Immature natural killer cell (primary cell): Measurements from ENCODE around the gene MYO1G. TPM values are rescaled to one million over a fixed set of nuclear protein-coding genes. Genes with fewer than 3 reads are reported as not detected.
"Not testable (repeated sequence)": the region's sequence is repeated elsewhere in the genome, so short reads cannot be mapped to it uniquely, and the experiment has no call there.

Experiments used
- DNase-seq, 3 donors: peaks; one replicate each; pipeline ENCODE4 v3.0.0; 2022; ENCODE audit warnings: mixed read lengths in 1 of 3
- H3K27ac Mint-ChIP-seq, 6 donors: one replicate each; pipeline ENCODE4 v1.8.0; 2020; ENCODE audit warnings: mixed read lengths in 6 of 6, mild to moderate bottlenecking in 5 of 6, inconsistent platforms in 4 of 6, moderate library complexity in 3 of 6
- H3K27me3 Mint-ChIP-seq, 3 donors: one replicate each; pipeline ENCODE4 v1.8.0; 2020 to 2021; ENCODE audit warnings: low read depth in 3 of 3, mild to moderate bottlenecking in 3 of 3, mixed read lengths in 3 of 3, moderate library complexity in 3 of 3, inconsistent platforms in 1 of 3
- H3K36me3 Mint-ChIP-seq, 3 donors: one replicate each; pipeline ENCODE4 v1.8.0; 2020; ENCODE audit warnings: mixed read lengths in 3 of 3, inconsistent platforms in 2 of 3, mild to moderate bottlenecking in 2 of 3
- H3K4me1 Mint-ChIP-seq, 2 donors: one replicate each; pipeline ENCODE4 v1.8.0; 2020; ENCODE audit warnings: inconsistent platforms in 2 of 2, mild to moderate bottlenecking in 2 of 2, mixed read lengths in 2 of 2, moderate library complexity in 1 of 2
- H3K4me3 Mint-ChIP-seq, 5 donors: one replicate each; pipeline ENCODE4 v1.8.0; 2020; ENCODE audit warnings: mild to moderate bottlenecking in 5 of 5, mixed read lengths in 5 of 5, inconsistent platforms in 3 of 5, moderate library complexity in 3 of 5
- H3K9me3 Mint-ChIP-seq, 6 donors: one replicate each; pipeline ENCODE4 v1.8.0; 2020; ENCODE audit warnings: mild to moderate bottlenecking in 6 of 6, mixed read lengths in 6 of 6, inconsistent platforms in 4 of 6, moderate library complexity in 3 of 6
- polyA plus RNA-seq, 3 donors: library from polyadenylated mRNA; unstranded; fragments of 300-500 nt; fragmentation: Illumina TruSeq; gene quantifications; one replicate each; pipeline ENCODE4 v1.2.3, GENCODE V29; 2021

MYO1G gene
- polyA plus RNA-seq, 3 donors from 2014 or later = 139 to 261 (median 139) TPM

GRCh38 chr7:44992004-44992795, 13.4 kb upstream of the MYO1G start:
- peaks cover 8 to 14% of the 10 kb centered on the region in 2 donors for H3K4me1 Mint-ChIP-seq
- H3K27ac Mint-ChIP-seq = peak overlapping the region in 1 of 6 donors; percentile 20
- not testable (repeated sequence) for DNase-seq, H3K9me3 Mint-ChIP-seq, H3K36me3 Mint-ChIP-seq, H3K4me3 Mint-ChIP-seq, H3K27me3 Mint-ChIP-seq

DNA sequence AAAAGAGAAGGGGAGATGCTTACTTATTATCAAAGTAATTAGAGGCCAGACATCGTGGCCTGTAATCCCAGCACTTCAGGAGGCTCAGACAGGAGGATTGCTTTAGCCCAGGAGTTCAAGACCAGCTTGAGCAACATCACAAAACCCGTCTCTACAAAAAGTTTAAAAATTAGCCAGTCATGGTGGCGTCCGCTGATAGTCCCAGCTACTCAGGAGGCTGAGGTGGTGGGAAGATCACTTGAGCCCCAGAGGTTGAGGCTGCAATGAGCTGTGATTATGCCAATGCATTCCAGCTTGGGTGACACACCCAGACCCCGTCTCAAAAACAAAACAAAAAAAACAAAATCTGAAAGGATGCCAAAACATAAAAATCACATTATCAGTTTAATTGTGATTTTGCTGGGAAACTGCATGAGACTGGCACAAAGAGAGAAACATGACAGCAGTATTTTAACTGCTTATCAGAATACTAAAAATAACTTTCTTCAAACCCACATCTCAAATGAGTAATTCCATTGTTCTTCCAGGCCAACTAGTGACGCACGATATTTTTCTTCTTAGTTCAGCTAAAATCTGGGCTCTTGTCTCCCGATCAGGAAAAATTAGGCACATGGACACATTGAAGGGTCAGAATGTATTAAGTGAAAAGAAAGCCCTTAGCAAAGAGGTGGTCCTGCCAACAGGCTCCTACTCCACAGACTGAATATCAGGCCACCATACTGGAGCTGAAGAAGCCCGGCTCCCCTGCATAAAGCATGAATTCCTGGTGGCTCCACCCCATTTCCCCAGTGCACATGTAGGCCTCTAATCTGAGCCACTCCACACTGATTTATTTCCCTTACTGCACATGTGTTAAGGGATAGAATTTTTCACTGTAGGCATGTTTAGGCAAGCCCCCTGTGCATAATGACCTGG, 11.6 kb upstream of the MYO1G start:
- peaks cover 0 to 8% (median 7%) of the 10 kb centered on the region in 3 donors for H3K27me3 Mint-ChIP-seq
- peaks cover 7 to 11% (median 8%) of the 10 kb centered on the region in 3 donors for H3K36me3 Mint-ChIP-seq
- peaks cover 23 to 30% of the 10 kb centered on the region in 2 donors for H3K4me1 Mint-ChIP-seq
- no peaks in the 10 kb centered on the region for H3K9me3 Mint-ChIP-seq
- no peak for DNase-seq
- H3K4me3 Mint-ChIP-seq = no peak overlapping the region
- peak overlapping the region in 1 of 6 donors; percentile 40 for H3K27ac Mint-ChIP-seq

DNA sequence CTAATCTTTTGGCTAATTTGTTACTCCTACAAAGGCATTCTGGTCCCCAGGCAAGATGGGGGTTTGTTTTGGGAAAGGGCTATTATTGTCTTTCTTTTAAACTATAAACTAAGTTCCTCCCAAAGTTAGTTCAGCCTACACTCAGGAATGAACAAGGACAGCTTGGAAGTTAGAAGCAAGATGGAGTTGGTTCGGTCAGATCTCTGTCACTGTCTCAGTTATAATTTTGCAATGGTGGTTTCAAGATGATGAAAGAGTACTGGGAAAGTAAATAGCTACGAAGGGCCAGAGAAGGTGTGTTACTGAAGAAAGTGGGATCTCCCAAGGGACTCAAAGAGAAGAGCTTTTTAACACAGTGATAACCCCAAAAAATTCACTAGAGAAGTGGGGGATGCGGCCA, 10.3 kb upstream of the MYO1G start:
- DNase-seq = no peak
- Mint-ChIP-seq H3K4me3 (no peak overlapping the region), H3K36me3 (peaks cover 14 to 22% (median 18%) of the 10 kb centered on the region in 3 donors), H3K9me3 (no peaks in the 10 kb centered on the region), H3K4me1 (peaks cover 30 to 36% of the 10 kb centered on the region in 2 donors), H3K27ac (peak overlapping the region in 2 of 6 donors; percentile 18 to 68), H3K27me3 (peaks cover 0 to 9% (median 8%) of the 10 kb centered on the region in 3 donors)

GRCh38 chr7:44988701-44989100, 9.9 kb upstream of the MYO1G start:
- Mint-ChIP-seq H3K36me3 (peaks cover 18 to 27% (median 18%) of the 10 kb centered on the region in 3 donors), H3K9me3 (no peaks in the 10 kb centered on the region), H3K4me1 (peaks cover 34 to 38% of the 10 kb centered on the region in 2 donors), H3K4me3 (no peak overlapping the region), H3K27me3 (peaks cover 0 to 9% (median 8%) of the 10 kb centered on the region in 3 donors), H3K27ac (peak overlapping the region in 2 of 6 donors; percentile 11 to 45)
- no peak for DNase-seq

- Mint-ChIP-seq H3K4me1 (peaks cover 38 to 41% of the 10 kb centered on the region in 2 donors), H3K4me3 (peak overlapping the region in 2 of 5 donors; percentile 48 to 95), H3K27ac (peak overlapping the region; percentile 99 to 100 (median 99)), H3K36me3 (peaks cover 22 to 30% (median 23%) of the 10 kb centered on the region in 3 donors), H3K27me3 (peaks cover 0 to 9% (median 8%) of the 10 kb centered on the region in 3 donors), H3K9me3 (no peaks in the 10 kb centered on the region)
- DNase-seq = no peak
These were observed 9.2 kb upstream of the MYO1G start for GRCh38 chr7:44987996-44988395.

DNA sequence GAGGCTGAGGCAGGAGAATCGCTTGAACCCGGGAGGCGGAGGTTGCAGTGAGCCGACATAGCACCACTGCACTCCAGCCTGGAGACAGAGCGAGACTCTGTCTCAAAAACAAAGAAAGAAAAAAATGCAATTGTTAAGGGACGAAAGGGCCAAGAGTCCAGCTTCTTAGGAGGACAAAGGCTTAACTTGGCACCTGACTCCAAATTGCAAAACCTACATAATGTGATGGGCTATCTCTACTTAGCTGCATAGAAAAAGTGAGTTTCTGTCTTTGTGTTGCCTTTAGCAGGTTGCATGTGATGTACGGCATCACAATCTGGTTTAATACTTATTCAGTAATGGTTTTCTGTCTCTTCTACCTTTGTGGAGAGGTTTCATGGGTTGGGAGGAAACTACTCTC, 8.6 kb upstream of the MYO1G start:
- peaks cover 38 to 41% of the 10 kb centered on the region in 2 donors for H3K4me1 Mint-ChIP-seq
- no peak for DNase-seq
- no peaks in the 10 kb centered on the region for H3K9me3 Mint-ChIP-seq
- peaks cover 0 to 9% (median 8%) of the 10 kb centered on the region in 3 donors for H3K27me3 Mint-ChIP-seq
- peaks cover 24 to 29% (median 26%) of the 10 kb centered on the region in 3 donors for H3K36me3 Mint-ChIP-seq
- peak overlapping the region; percentile 99 to 100 (median 99) for H3K27ac Mint-ChIP-seq
- peak overlapping the region; percentile 94 to 99 (median 96) for H3K4me3 Mint-ChIP-seq

DNA sequence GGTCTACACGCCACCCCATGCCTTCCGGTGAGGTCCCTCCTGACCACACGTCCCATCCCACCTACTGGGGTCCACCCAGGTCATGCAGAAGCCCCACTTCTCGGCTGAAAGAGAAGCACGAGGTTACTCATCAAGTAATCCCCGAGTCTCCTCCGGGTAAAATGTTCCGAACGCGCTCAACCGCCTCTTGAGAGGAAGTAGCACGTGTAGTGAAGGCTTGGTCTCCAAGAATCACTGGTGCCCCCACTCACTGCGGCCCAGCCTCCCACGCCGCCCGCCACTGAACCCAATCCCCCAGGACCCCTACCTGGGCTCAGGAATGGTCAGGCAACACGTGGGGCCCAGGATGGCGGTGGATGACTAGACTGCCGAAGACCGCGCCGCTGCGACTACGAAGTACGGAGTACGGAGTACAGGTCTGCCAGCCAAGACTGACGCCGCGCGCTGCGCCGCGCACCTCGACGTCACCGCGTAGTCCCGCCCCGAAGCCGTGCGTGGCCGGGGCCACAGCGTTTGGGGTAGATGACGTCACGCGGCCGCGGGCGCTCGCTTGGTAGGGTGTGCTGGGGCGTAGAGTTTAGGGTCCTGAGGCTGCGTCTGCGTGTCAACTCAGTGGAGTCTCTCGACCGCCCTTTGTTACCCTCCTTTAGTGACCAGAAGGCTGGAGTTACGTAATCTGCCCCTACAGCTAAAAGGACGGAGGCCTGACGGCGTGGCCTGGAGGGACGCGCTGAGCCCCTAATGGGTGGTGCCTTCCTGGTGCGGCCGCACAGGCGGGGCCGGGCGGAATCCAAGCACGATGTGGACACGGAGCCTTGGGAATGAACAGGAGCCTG, 7.6 kb upstream of the MYO1G start:
- Mint-ChIP-seq H3K27me3 (peaks cover 0 to 9% (median 8%) of the 10 kb centered on the region in 3 donors), H3K4me3 (peak overlapping the region; percentile 94 to 99 (median 96)), H3K9me3 (no peaks in the 10 kb centered on the region), H3K4me1 (peaks cover 39 to 41% of the 10 kb centered on the region in 2 donors), H3K27ac (peak overlapping the region; percentile 99 to 100 (median 99)), H3K36me3 (peaks cover 25 to 32% (median 27%) of the 10 kb centered on the region in 3 donors)
- peak; percentile 95 to 96 (median 96) for DNase-seq

DNA sequence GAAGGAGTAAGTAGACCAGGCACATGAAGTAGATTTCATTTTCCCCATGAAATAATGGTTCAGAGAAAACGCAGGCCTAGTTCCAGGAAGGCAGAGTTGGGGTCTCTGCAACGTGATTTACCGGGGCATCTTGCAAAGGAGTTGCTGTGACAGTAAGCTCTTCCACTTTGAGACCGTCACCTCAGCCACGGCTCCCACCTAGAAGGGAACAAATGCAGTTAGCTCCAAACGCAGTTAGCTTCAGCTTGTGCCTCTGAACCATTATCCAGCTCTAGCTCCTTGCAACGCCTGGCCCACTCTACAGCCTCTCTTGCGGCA, 7.0 kb upstream of the MYO1G start:
- H3K9me3 Mint-ChIP-seq = no peaks in the 10 kb centered on the region
- peak overlapping the region; percentile 94 to 99 (median 96) for H3K4me3 Mint-ChIP-seq
- H3K4me1 Mint-ChIP-seq = peaks cover 43 to 46% of the 10 kb centered on the region in 2 donors

DNA sequence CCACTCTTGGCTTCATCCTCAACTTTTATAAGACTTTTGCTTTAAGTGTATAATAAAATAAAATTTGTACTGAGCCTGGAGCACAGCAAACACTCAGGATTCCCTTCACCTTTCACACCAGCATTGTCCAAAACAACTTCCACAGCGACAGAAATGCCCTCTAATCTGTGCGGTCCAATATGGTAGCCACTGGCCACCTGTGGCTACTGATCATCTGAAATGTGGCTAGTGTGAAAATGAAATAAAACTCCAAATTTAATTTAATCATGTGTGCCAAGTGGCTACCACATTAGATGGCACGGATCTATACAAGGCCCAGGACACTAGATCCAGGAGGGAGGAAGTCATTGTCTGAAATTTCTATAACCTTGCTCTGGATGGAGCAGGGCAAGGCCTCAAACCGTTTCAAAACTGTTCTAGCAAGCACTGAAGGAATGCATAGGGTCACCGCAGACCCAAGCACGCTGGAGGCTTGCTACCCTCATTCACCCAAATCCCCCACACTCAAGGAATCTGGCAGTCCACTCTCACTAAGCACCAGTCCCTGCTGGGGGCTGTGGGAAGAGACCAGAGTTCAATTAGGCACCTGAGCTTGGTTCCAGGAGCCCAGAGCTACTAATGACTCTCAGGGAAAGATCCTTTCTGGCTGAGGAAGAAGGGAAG, 6.3 kb upstream of the MYO1G start:
- Mint-ChIP-seq H3K9me3 (no peaks in the 10 kb centered on the region), H3K27ac (peak overlapping the region; percentile 99 to 100 (median 99)), H3K36me3 (peaks cover 25 to 32% (median 27%) of the 10 kb centered on the region in 3 donors), H3K27me3 (peaks cover 0 to 9% (median 8%) of the 10 kb centered on the region in 3 donors), H3K4me3 (peak overlapping the region; percentile 94 to 99 (median 96)), H3K4me1 (peaks cover 50 to 53% of the 10 kb centered on the region in 2 donors)
- DNase-seq = no peak

More for the DNA sequence above, 7.0 kb upstream of the MYO1G start:
- Mint-ChIP-seq H3K27me3 (peaks cover 0 to 9% (median 8%) of the 10 kb centered on the region in 3 donors), H3K27ac (peak overlapping the region; percentile 99 to 100 (median 99)), H3K36me3 (peaks cover 25 to 32% (median 27%) of the 10 kb centered on the region in 3 donors)
- no peak for DNase-seq

- no peak for DNase-seq
- Mint-ChIP-seq H3K27me3 (peaks cover 0 to 9% (median 8%) of the 10 kb centered on the region in 3 donors), H3K9me3 (no peaks in the 10 kb centered on the region), H3K4me1 (peaks cover 58 to 60% of the 10 kb centered on the region in 2 donors), H3K27ac (peak overlapping the region; percentile 99 to 100 (median 99)), H3K36me3 (peaks cover 25 to 32% (median 27%) of the 10 kb centered on the region in 3 donors), H3K4me3 (peak overlapping the region; percentile 16 to 99 (median 60))
These were observed 5.6 kb upstream of the MYO1G start for GRCh38 chr7:44984478-44984758.

GRCh38 chr7:44983742-44984477, 5.1 kb upstream of the MYO1G start:
- H3K9me3 Mint-ChIP-seq = no peaks in the 10 kb centered on the region
- H3K27ac Mint-ChIP-seq = peak overlapping the region; percentile 99 to 100 (median 99)
- H3K27me3 Mint-ChIP-seq = peaks cover 3 to 14% (median 11%) of the 10 kb centered on the region in 3 donors
- H3K4me1 Mint-ChIP-seq = peaks cover 63 to 65% of the 10 kb centered on the region in 2 donors
- DNase-seq = no peak
- peaks cover 25 to 32% (median 27%) of the 10 kb centered on the region in 3 donors for H3K36me3 Mint-ChIP-seq
- H3K4me3 Mint-ChIP-seq = peak overlapping the region; percentile 16 to 99 (median 60)

DNA sequence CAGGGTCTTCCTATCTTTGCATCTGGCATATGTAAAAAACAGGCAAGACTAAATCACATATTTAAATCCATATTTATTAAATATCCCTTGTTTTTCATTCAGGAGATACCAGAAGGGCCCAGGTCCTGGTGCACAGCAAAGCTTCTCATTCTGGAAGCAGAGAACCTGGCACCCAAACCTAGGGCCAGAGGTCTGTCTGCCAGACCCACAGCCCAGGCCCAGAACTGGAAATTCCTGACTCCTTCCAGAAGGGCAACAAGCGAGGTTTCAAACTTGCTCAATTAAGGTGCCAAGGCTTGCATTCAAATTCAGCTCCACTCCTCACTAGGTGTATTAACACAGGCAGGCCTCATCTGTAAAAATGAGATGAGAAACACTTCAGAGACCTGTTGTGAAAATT, 4.2 kb upstream of the MYO1G start:
- no peak for DNase-seq
- no peak overlapping the region for H3K4me3 Mint-ChIP-seq
- no peaks in the 10 kb centered on the region for H3K9me3 Mint-ChIP-seq
- peaks cover 3 to 19% (median 14%) of the 10 kb centered on the region in 3 donors for H3K27me3 Mint-ChIP-seq
- peaks cover 25 to 32% (median 27%) of the 10 kb centered on the region in 3 donors for H3K36me3 Mint-ChIP-seq
- peak overlapping the region in 5 of 6 donors; percentile 64 to 100 (median 99) for H3K27ac Mint-ChIP-seq
- H3K4me1 Mint-ChIP-seq = peaks cover 61 to 70% of the 10 kb centered on the region in 2 donors
